Calu3 (cell line): Measurements from ENCODE around the gene RAD51C. TPM values are rescaled to one million over a fixed set of nuclear protein-coding genes. Genes with fewer than 3 reads are reported as not detected.

Source experiments
- BruUV-seq: library from RNA; stranded (reverse); fragments of 400-500 nt; replicated peaks from 2 replicates; lab custom pipeline; 2021; lab: Mats Ljungman, UMichigan
- CTCF ChIA-PET: fragments of 300-600 bp; sonication (Branson Sonifier 250); formaldehyde crosslinking; loops from one replicate; lab custom pipeline; 2022; ENCODE audit warnings: antibody characterized with exemption; lab: Charles Lee
- DNase-seq: peaks from one replicate; pipeline ENCODE4 v3.0.0; 2022
- H3K27ac Mint-ChIP-seq: one replicate; pipeline ENCODE4 v1.8.0; 2022; ENCODE audit warnings: mixed read lengths; ENCODE audit not compliant: unreplicated experiment
- H3K27me3 Mint-ChIP-seq: one replicate; pipeline ENCODE4 v1.8.0; 2022; ENCODE audit warnings: mixed read lengths; ENCODE audit not compliant: unreplicated experiment
- H3K36me3 Mint-ChIP-seq: one replicate; pipeline ENCODE4 v1.8.0; 2022; ENCODE audit warnings: mild to moderate bottlenecking, moderate library complexity, mixed read lengths; ENCODE audit not compliant: insufficient read depth, unreplicated experiment
- H3K4me1 Mint-ChIP-seq: one replicate; pipeline ENCODE4 v1.8.0; 2022; ENCODE audit warnings: mild to moderate bottlenecking, low read depth, mixed read lengths; ENCODE audit not compliant: unreplicated experiment
- H3K4me3 Mint-ChIP-seq: one replicate; pipeline ENCODE4 v1.8.0; 2022; ENCODE audit warnings: mild to moderate bottlenecking, low read depth, moderate library complexity, mixed read lengths; ENCODE audit not compliant: unreplicated experiment
- H3K9me3 Mint-ChIP-seq: one replicate; pipeline ENCODE4 v1.8.0; 2022; ENCODE audit warnings: low read depth, mixed read lengths; ENCODE audit not compliant: unreplicated experiment
- CTCF ChIP-seq: fragments of 200-600 bp; IDR thresholded peaks from one replicate; pipeline ENCODE4 v1.8.0; 2022; ENCODE audit warnings: antibody characterized with exemption; ENCODE audit not compliant: unreplicated experiment
- intact Hi-C: fragments of 100-400 bp; cut with micrococcal nuclease; formaldehyde crosslinking; loops from one replicate; pipeline ENCODE4 v1.10.0; 2022; ENCODE audit not compliant: unreplicated experiment
- total RNA-seq: library from RNA; stranded (reverse); gene quantifications from 2 replicates; pipeline ENCODE4 v1.2.3, GENCODE V29; 2022

The RAD51C gene
- total RNA-seq, 1 experiment from 2014 or later: 28.4 TPM

GRCh38 chr17:58710948-58711552 is 18.6 kb downstream of the RAD51C start:
- TF ChIP-seq CTCF: peak; percentile 52
- CTCF ChIA-PET: interaction anchor here (0.5 to 1.5 kb wide), 5 partner anchors 15 to 294 kb away, joined by 3 to 8 read pairs (median 4); no protein-coding TSS in a partner anchor
- no peaks in the 10 kb centered on the region for H3K4me1 Mint-ChIP-seq
- no peaks in the 10 kb centered on the region for H3K27me3 Mint-ChIP-seq
- no TSS peak for BruUV-seq
- intact Hi-C loops: loop anchor here (1.0 to 5.0 kb wide), 2 partner anchors 194 to 294 kb away; no protein-coding TSS in a partner anchor
- H3K27ac Mint-ChIP-seq: no peak overlapping the region
- H3K4me3 Mint-ChIP-seq: no peak overlapping the region
- H3K9me3 Mint-ChIP-seq: no peaks in the 10 kb centered on the region
- peaks cover 6% of the 10 kb centered on the region for H3K36me3 Mint-ChIP-seq
- peak; percentile 34 for DNase-seq

- Mint-ChIP-seq H3K4me3 (no peak overlapping the region), H3K36me3 (no peaks in the 10 kb centered on the region), H3K9me3 (no peaks in the 10 kb centered on the region), H3K4me1 (no peaks in the 10 kb centered on the region), H3K27ac (no peak overlapping the region), H3K27me3 (no peaks in the 10 kb centered on the region)
- DNase-seq: no peak
- intact Hi-C loops: no loop called here
- no TSS peak for BruUV-seq
- TF ChIP-seq CTCF: no peak
- CTCF ChIA-PET: no interaction called here
These were observed 29.9 kb downstream of the RAD51C start for GRCh38 chr17:58722274-58722673.

- intact Hi-C loops: no loop called here
- Mint-ChIP-seq H3K27me3 (no peaks in the 10 kb centered on the region), H3K4me1 (no peaks in the 10 kb centered on the region), H3K36me3 (no peaks in the 10 kb centered on the region), H3K27ac (no peak overlapping the region), H3K9me3 (no peaks in the 10 kb centered on the region), H3K4me3 (no peak overlapping the region)
- CTCF ChIA-PET: interaction anchor here (0.6 kb wide), 1 partner anchor 235 kb away, joined by 3 read pairs; no protein-coding TSS in a partner anchor
- no peak for DNase-seq
- no TSS peak for BruUV-seq
- TF ChIP-seq CTCF: no peak
These were observed 30.3 kb downstream of the RAD51C start for GRCh38 chr17:58722696-58723095.

GRCh38 chr17:58728798-58729197 is 36.4 kb downstream of the RAD51C start:
- intact Hi-C loops: no loop called here
- DNase-seq: no peak
- Mint-ChIP-seq H3K4me3 (no peak overlapping the region), H3K27me3 (no peaks in the 10 kb centered on the region), H3K4me1 (no peaks in the 10 kb centered on the region), H3K27ac (no peak overlapping the region), H3K9me3 (no peaks in the 10 kb centered on the region), H3K36me3 (no peaks in the 10 kb centered on the region)
- BruUV-seq: no TSS peak
- CTCF ChIA-PET: interaction anchor here (0.6 kb wide), 1 partner anchor 812 kb away, joined by 3 read pairs; no protein-coding TSS in a partner anchor
- TF ChIP-seq CTCF: no peak
